ENCODE results near the gene INPP4A.

- TF ChIP-seq POLR2AphosphoS5 (IDR thresholded peaks at IDR 0.05) (no peak), REST (IDR thresholded peaks at IDR 0.05; ENCODE audit: borderline replicate concordance) (no peak), TAF1 (IDR thresholded peaks at IDR 0.05; ENCODE audit: low read depth) (no peak)
These were observed 18.4 kb downstream of the INPP4A start for GRCh38 chr2:98463081-98463481.
